ENCODE results near the gene UPP2. TPM values are rescaled to one million over a fixed set of nuclear protein-coding genes. Genes with fewer than 3 reads are reported as not detected.

The UPP2 gene
- total and polyA plus RNA-seq, 4 donors = 0.51 to 9.0 (median 1.3) TPM

GRCh38 chr2:158134655-158135054 is 33.0 kb downstream of the UPP2 start:
- Histone ChIP-seq H3K4me3 (ENCODE audit: low read depth in 1 of 3, low read length in 3 of 3) (no peak overlapping the region), H3K27ac (ENCODE audit: low read depth in 1 of 2, low read length in 2 of 2) (no peak overlapping the region), H3K9me3 (ENCODE audit: control insufficient read depth in 4 of 4, low read length in 3 of 4) (no peaks in the 10 kb centered on the region), H3K9ac (ENCODE audit: low read depth in 1 of 2, low read length in 2 of 2) (no peak overlapping the region), H3K27me3 (ENCODE audit: control insufficient read depth in 4 of 4, insufficient read depth in 4 of 4, low read length in 3 of 4) (no peaks in the 10 kb centered on the region), H3K36me3 (ENCODE audit: control insufficient read depth in 4 of 4, insufficient read depth in 3 of 4, low read depth in 1 of 4, low read length in 3 of 4) (no peaks in the 10 kb centered on the region), H3K4me1 (ENCODE audit: control insufficient read depth in 4 of 4, insufficient read depth in 4 of 4, low read length in 3 of 4) (peaks cover 5 to 35% (median 22%) of the 10 kb centered on the region in 4 donors)
- WGBS = 42% methylated on average over 6 of the region's 6 CpGs
- no peak for DNase-seq (ENCODE audit: low spot score)
- peak; percentile 71 for TF ChIP-seq SP1 (IDR thresholded peaks at IDR 0.05)
- no peak for TF ChIP-seq JUND (IDR thresholded peaks at IDR 0.05)
- peak; percentile 75 to 86 for TF ChIP-seq HNF4A (conservative IDR thresholded peaks at IDR 0.05)
- TF ChIP-seq EGR1 (IDR thresholded peaks at IDR 0.05; ENCODE audit: low read depth in 2 of 2) = no peak
- TF ChIP-seq RAD21 (IDR thresholded peaks at IDR 0.05) = peak; percentile 9 to 63
- no peak for TF ChIP-seq ZBTB33 (IDR thresholded peaks at IDR 0.05)
- peak; percentile 65 for TF ChIP-seq HNF4G (IDR thresholded peaks at IDR 0.05)
- peak in 1 of 2 donors; percentile 14 for TF ChIP-seq RXRA (IDR thresholded peaks at IDR 0.05)
- TF ChIP-seq FOXA2 (IDR thresholded peaks at IDR 0.05) = no peak
- TF ChIP-seq GABPA (IDR thresholded peaks at IDR 0.05 in 1 of 2, conservative IDR thresholded peaks at IDR 0.05 in 1 of 2) = no peak
- TF ChIP-seq, protein P1, sequence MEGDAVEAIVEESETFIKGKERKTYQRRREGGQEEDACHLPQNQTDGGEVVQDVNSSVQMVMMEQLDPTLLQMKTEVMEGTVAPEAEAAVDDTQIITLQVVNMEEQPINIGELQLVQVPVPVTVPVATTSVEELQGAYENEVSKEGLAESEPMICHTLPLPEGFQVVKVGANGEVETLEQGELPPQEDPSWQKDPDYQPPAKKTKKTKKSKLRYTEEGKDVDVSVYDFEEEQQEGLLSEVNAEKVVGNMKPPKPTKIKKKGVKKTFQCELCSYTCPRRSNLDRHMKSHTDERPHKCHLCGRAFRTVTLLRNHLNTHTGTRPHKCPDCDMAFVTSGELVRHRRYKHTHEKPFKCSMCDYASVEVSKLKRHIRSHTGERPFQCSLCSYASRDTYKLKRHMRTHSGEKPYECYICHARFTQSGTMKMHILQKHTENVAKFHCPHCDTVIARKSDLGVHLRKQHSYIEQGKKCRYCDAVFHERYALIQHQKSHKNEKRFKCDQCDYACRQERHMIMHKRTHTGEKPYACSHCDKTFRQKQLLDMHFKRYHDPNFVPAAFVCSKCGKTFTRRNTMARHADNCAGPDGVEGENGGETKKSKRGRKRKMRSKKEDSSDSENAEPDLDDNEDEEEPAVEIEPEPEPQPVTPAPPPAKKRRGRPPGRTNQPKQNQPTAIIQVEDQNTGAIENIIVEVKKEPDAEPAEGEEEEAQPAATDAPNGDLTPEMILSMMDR (IDR thresholded peaks at IDR 0.05; ENCODE audit: low read depth, low read length, missing input control) = no peak

DNA sequence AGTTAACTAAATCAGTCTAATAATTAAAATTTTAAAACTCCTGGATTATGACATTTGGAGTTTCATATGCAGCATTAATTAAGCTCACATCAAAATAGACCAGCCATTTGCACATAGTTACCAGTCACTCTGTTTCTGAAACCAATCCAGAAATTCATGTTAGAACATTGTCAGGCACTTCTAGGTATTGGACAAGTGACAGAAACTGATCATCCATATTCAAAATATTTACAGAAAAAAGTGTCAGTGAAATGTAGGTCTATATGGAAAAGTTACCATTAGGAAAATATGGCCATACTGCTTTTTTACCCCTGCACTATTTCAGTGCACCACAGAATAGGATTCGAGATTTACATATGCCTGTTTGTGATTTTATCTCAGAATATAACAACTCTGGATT is 33.4 kb downstream of the UPP2 start:
- H3K9me3 ChIP-seq (ENCODE audit: control insufficient read depth in 4 of 4, low read length in 3 of 4) = no peaks in the 10 kb centered on the region
- WGBS = 94% methylated on average over 1 of the region's 1 CpG
- no peak overlapping the region for H3K4me3 ChIP-seq (ENCODE audit: low read depth in 1 of 3, low read length in 3 of 3)

More for the DNA sequence above, 33.4 kb downstream of the UPP2 start:
- H3K36me3 ChIP-seq (ENCODE audit: control insufficient read depth in 4 of 4, insufficient read depth in 3 of 4, low read depth in 1 of 4, low read length in 3 of 4) = no peaks in the 10 kb centered on the region
- peaks cover 5 to 30% (median 18%) of the 10 kb centered on the region in 4 donors for H3K4me1 ChIP-seq (ENCODE audit: control insufficient read depth in 4 of 4, insufficient read depth in 4 of 4, low read length in 3 of 4)
- no peak overlapping the region for H3K27ac ChIP-seq (ENCODE audit: low read depth in 1 of 2, low read length in 2 of 2)
- no peaks in the 10 kb centered on the region for H3K27me3 ChIP-seq (ENCODE audit: control insufficient read depth in 4 of 4, insufficient read depth in 4 of 4, low read length in 3 of 4)
- H3K9ac ChIP-seq (ENCODE audit: low read depth in 1 of 2, low read length in 2 of 2) = no peak overlapping the region
- DNase-seq (ENCODE audit: low spot score) = no peak
- no peak for TF ChIP-seq JUND (IDR thresholded peaks at IDR 0.05)
- no peak for TF ChIP-seq HNF4G (IDR thresholded peaks at IDR 0.05)
- TF ChIP-seq SP1 (IDR thresholded peaks at IDR 0.05) = no peak
- TF ChIP-seq, protein P2, sequence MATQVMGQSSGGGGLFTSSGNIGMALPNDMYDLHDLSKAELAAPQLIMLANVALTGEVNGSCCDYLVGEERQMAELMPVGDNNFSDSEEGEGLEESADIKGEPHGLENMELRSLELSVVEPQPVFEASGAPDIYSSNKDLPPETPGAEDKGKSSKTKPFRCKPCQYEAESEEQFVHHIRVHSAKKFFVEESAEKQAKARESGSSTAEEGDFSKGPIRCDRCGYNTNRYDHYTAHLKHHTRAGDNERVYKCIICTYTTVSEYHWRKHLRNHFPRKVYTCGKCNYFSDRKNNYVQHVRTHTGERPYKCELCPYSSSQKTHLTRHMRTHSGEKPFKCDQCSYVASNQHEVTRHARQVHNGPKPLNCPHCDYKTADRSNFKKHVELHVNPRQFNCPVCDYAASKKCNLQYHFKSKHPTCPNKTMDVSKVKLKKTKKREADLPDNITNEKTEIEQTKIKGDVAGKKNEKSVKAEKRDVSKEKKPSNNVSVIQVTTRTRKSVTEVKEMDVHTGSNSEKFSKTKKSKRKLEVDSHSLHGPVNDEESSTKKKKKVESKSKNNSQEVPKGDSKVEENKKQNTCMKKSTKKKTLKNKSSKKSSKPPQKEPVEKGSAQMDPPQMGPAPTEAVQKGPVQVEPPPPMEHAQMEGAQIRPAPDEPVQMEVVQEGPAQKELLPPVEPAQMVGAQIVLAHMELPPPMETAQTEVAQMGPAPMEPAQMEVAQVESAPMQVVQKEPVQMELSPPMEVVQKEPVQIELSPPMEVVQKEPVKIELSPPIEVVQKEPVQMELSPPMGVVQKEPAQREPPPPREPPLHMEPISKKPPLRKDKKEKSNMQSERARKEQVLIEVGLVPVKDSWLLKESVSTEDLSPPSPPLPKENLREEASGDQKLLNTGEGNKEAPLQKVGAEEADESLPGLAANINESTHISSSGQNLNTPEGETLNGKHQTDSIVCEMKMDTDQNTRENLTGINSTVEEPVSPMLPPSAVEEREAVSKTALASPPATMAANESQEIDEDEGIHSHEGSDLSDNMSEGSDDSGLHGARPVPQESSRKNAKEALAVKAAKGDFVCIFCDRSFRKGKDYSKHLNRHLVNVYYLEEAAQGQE (IDR thresholded peaks at IDR 0.05) = no peak
